K562 (cell line): Measurements from ENCODE around the gene PRDM16. TPM values are rescaled to one million over a fixed set of nuclear protein-coding genes. Genes with fewer than 3 reads are reported as not detected.

Experiments used
- ATAC-seq: fragments of 200-7000 bp; cut with Tn5 transposase; 3 replicates; pipeline ENCODE4 v1.9.1; 2020; ENCODE audit warnings: moderate library complexity
- BruUV-seq: library from RNA; stranded (reverse); fragments of 400-500 nt; replicated peaks from 2 replicates; lab custom pipeline; 2021; lab: Mats Ljungman, UMichigan
- CTCF ChIA-PET: fragments of 300-600 bp; formaldehyde crosslinking; extraction: SDS; loops from one replicate; lab custom pipeline; 2021; ENCODE audit warnings: low intra/inter-chr PET ratio; lab: Yijun Ruan, JAX
- POLR2A ChIA-PET: fragments of 300-600, 350-650 bp; sonication (Branson Sonifier 250); formaldehyde crosslinking; extraction: SDS; loops from one replicate; lab custom pipeline; 2021; ENCODE audit warnings: antibody characterized with exemption, inconsistent platforms; lab: Yijun Ruan, JAX
- DNase-seq, 4 experiments: peaks; one replicate each; pipeline versions ENCODE4 v3.0.0 to v3.0.0-alpha.2; 2011 to 2018; ENCODE audit warnings: low spot score in 3 of 4, mixed read lengths in 3 of 4; ENCODE audit errors: extremely low read depth in 1 of 4
- FAIRE-seq: peaks from 2 replicates; lab custom pipeline; 2011; peaks lifted over from hg19 to GRCh38; lab: Jason Lieb, UNC
- H2AFZ ChIP-seq: 2 replicates; pipeline ENCODE4 v1.6.0; 2011; ENCODE audit warnings: low read depth, low read length, control low read depth, inconsistent platforms
- H3K27ac ChIP-seq: fragments of 200-600 bp; 3 replicates; pipeline ENCODE4 v1.8.0; 2011; ENCODE audit warnings: low read depth, mild to moderate bottlenecking, control low read depth, inconsistent platforms, low read length, moderate library complexity, mixed read lengths; ENCODE audit errors: extremely low read depth
- H3K27me3 ChIP-seq, 2 experiments: fragments of 300-600 bp in 1 of 2; 2 replicates in 1 of 2; 3 replicates in 1 of 2; pipeline versions ENCODE4 v1.6.0 to v1.8.0; 2011; ENCODE audit warnings: inconsistent platforms in 2 of 2, low read length in 2 of 2, mild to moderate bottlenecking in 1 of 2, mixed read lengths in 1 of 2, moderate library complexity in 1 of 2; ENCODE audit not compliant: control insufficient read depth in 2 of 2, insufficient read depth in 2 of 2
- H3K36me3 ChIP-seq: fragments of 300-600 bp; 3 replicates; pipeline ENCODE4 v1.8.0; 2011; ENCODE audit warnings: mild to moderate bottlenecking, low read length, inconsistent platforms; ENCODE audit not compliant: control insufficient read depth, insufficient read depth
- H3K4me1 ChIP-seq, 2 experiments: fragments of 200-600 bp in 1 of 2; replicated peaks in 1 of 2; 2 replicates in 1 of 2; 3 replicates in 1 of 2; pipeline versions ENCODE4 v1.5.1 to v1.8.0; 2011; ENCODE audit warnings: inconsistent platforms in 2 of 2, low read length in 2 of 2, mild to moderate bottlenecking in 1 of 2, mixed read lengths in 1 of 2, moderate library complexity in 1 of 2; ENCODE audit not compliant: control insufficient read depth in 2 of 2, insufficient read depth in 2 of 2
- H3K4me2 ChIP-seq: 2 replicates; pipeline ENCODE4 v1.6.1; 2011; ENCODE audit warnings: low read length, control low read depth, inconsistent platforms, mixed read lengths; ENCODE audit not compliant: insufficient read depth
- H3K4me3 ChIP-seq: fragments of 200-600 bp; sonication (generic), shearing (Covaris generic); 2 replicates; pipeline ENCODE4 v1.5.1; 2016; ENCODE audit warnings: control low read depth, inconsistent platforms
- H3K79me2 ChIP-seq: fragments of 200-600 bp; 3 replicates; pipeline ENCODE4 v1.8.0; 2011; ENCODE audit warnings: low read length, inconsistent platforms; ENCODE audit not compliant: control insufficient read depth, insufficient read depth
- H3K9ac ChIP-seq, 2 experiments: 2 replicates each; pipeline versions ENCODE4 v1.6.0 to v1.6.1; 2011; ENCODE audit warnings: low read depth in 2 of 2, low read length in 2 of 2, control low read depth in 1 of 2, inconsistent platforms in 1 of 2, mild to moderate bottlenecking in 1 of 2, mixed read lengths in 1 of 2; ENCODE audit not compliant: insufficient read depth in 1 of 2
- H3K9me1 ChIP-seq: one replicate; pipeline ENCODE4 v1.6.0; 2011; ENCODE audit warnings: inconsistent platforms, mild to moderate bottlenecking, low read length, moderate library complexity; ENCODE audit not compliant: control insufficient read depth, insufficient read depth
- H3K9me3 ChIP-seq: replicated peaks from 2 replicates; pipeline ENCODE4 v1.5.1; 2011; ENCODE audit warnings: low read depth, low read length, inconsistent platforms; ENCODE audit not compliant: control insufficient read depth, insufficient read depth
- H4K20me1 ChIP-seq: replicated peaks from 2 replicates; pipeline ENCODE4 v1.6.1; 2011; ENCODE audit warnings: low read length, inconsistent platforms, mixed read lengths; ENCODE audit not compliant: control insufficient read depth, insufficient read depth
- KAT7 ChIP-seq: sonication (generic); formaldehyde crosslinking; IDR thresholded peaks from 2 replicates; pipeline ENCODE4 v1.8.0; 2022; ENCODE audit warnings: missing genetic modification reagents, mild to moderate bottlenecking, borderline replicate concordance
- MBD2 ChIP-seq: sonication (generic); IDR thresholded peaks from 2 replicates; pipeline ENCODE4 v1.6.1; 2016; ENCODE audit warnings: low read depth, borderline replicate concordance
- MCM5 ChIP-seq: fragments of 450-650 bp; IDR thresholded peaks from 2 replicates; pipeline ENCODE4 v1.6.1; 2016; ENCODE audit warnings: low read depth
- MNT ChIP-seq, 2 experiments: fragments of 450-650 bp; conservative IDR thresholded peaks; 2 replicates each; pipeline ENCODE4 v1.6.1; 2017; ENCODE audit warnings: mild to moderate bottlenecking in 2 of 2, moderate library complexity in 2 of 2
- SAFB2 ChIP-seq: fragments of 200-400 bp; formaldehyde crosslinking; IDR thresholded peaks from 2 replicates; pipeline ENCODE4 v1.6.1; 2018; ENCODE audit warnings: borderline replicate concordance, low read length, low read depth, moderate library complexity; ENCODE audit not compliant: severe bottlenecking
- SIN3B ChIP-seq: fragments of 450-650 bp; IDR thresholded peaks from 2 replicates; pipeline ENCODE4 v1.6.1; 2017; ENCODE audit warnings: low read depth, mild to moderate bottlenecking, moderate library complexity
- SMARCA5 ChIP-seq: fragments of 450-650 bp; IDR thresholded peaks from 2 replicates; pipeline ENCODE4 v1.6.1; 2016
- ZFP30 ChIP-seq: fragments of 250-450 bp; sonication (Bioruptor Pico); IDR thresholded peaks from 2 replicates; pipeline ENCODE4 v1.8.0; 2022; ENCODE audit warnings: moderate library complexity, mild to moderate bottlenecking, inconsistent platforms, borderline replicate concordance
- WGBS: fragments of 100-300 bp; shearing (Covaris generic); methylation state at CpG from one replicate; pipeline ENCODE4 v1.1.6; 2016; ENCODE audit warnings: low coverage, mixed read lengths; ENCODE audit not compliant: insufficient coverage; ENCODE audit errors: missing lambda C conversion rate; 5-methylcytosine and 5-hydroxymethylcytosine counted together
- in situ Hi-C: fragments of 300-500 bp; cut with MboI; formaldehyde crosslinking; loops from 4 replicates; pipeline ENCODE4 v1.15.0; 2018; ENCODE audit warnings: inconsistent platforms, mixed read lengths
- intact Hi-C: fragments of 100-400 bp; cut with micrococcal nuclease; formaldehyde crosslinking; loops from 2 replicates; pipeline ENCODE4 v1.14.2; 2022
- polyA plus RNA-seq, 8 experiments: library from polyadenylated mRNA; depleted of rRNA in 4 of 8; stranded (reverse) in 5 of 8; unstranded in 3 of 8; fragments of >200 nt; fragmentation: Nextera tagmentation in 2 of 8; fragmentation: Illumina TruSeq in 1 of 8; extraction: Ambion mirVana in 2 of 8; extraction: Trizol in 1 of 8; gene quantifications; 2 replicates each; pipeline versions ENCODE4 v1.2.1 to v1.2.3, GENCODE V29; 2011 to 2014; ENCODE audit warnings: inconsistent platforms in 1 of 8, missing spikeins in 1 of 8
- total RNA-seq, 7 experiments: library from RNA; depleted of rRNA in 6 of 7; stranded (reverse); fragments of >200 nt in 6 of 7; fragmentation: Illumina TruSeq in 2 of 7; extraction: Trizol in 2 of 7; gene quantifications; 2 replicates each; pipeline versions ENCODE4 v1.2.1 to v1.2.3, GENCODE V29; 2011 to 2021; ENCODE audit warnings: low replicate concordance in 1 of 7

PRDM16 gene
- total and polyA plus RNA-seq, 9 of the 15 experiments (the other 6 are each of a cell fraction or from before 2014, with no cell fraction given): 0.10 to 0.27 TPM; not detected in 7

DNA sequence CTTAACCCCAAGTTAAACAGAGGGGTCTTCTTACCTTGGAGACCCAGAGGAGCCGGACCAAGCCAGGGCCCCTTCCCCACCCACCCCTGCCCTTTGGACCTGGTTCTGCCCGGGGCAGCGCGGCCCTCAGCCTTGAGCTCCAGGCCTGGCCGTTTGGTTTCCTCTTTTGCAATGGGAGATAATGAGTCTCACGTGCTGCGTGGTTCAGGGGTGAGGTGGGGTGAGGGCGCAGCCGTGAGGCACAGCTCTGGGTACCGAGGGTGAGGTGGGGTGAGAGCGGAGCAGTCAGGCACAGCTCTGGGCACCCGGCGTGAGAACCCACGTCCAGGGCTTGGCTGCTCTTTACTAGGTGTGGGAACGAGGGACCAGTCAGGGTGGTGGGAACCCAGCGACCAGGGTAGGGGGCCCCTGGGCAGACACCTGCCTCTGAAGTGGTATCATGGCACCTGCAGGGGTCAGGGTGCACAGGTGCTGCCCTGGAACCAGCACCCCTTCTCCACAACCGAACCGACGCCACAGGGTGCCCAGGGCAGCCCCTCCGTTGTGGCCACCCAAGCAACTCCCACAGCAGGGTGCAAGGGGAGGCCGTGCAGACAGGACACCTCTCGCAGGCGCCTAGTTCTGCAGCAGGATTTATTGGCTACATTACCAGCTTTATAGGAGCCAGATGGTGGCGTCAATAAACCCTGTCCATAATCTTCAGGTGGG lies 182.2 kb downstream of the PRDM16 start:
- Histone ChIP-seq H3K27ac (no peak overlapping the region), H3K9me3 (no peaks in the 10 kb centered on the region), H3K36me3 (no peaks in the 10 kb centered on the region), H4K20me1 (no peaks in the 10 kb centered on the region), H3K4me3 (no peak overlapping the region), H3K4me2 (no peak overlapping the region), H3K27me3 (peaks cover 11 to 32% of the 10 kb centered on the region in 2 experiments; a peak in 3 of 5 replicates), H3K9ac (no peak overlapping the region), H3K9me1 (no peaks in the 10 kb centered on the region), H3K79me2 (no peaks in the 10 kb centered on the region), H3K4me1 (peaks cover 0 to 17% of the 10 kb centered on the region in 2 experiments; a peak in 1 of 5 replicates), H2AFZ (no peak overlapping the region)
- WGBS: 2% methylated on average over 21 of the region's 24 CpGs
- ChIA-PET CTCF (no interaction called here), POLR2A (interaction anchor here (0.6 kb wide), 1 partner anchor 455 kb away, joined by 4 read pairs; no protein-coding TSS in a partner anchor)
- TF ChIP-seq MNT (conservative IDR thresholded peaks at IDR 0.05) (no peak), SMARCA5 (no peak), SAFB2 (no peak), MCM5 (no peak), ZFP30 (CRISPR knock-in tag) (no peak), MBD2 (no peak), SIN3B (no peak), KAT7 (CRISPR knock-in tag) (no peak)
- in situ Hi-C loops: no loop called here
- no peak for ATAC-seq
- no peak for DNase-seq
- intact Hi-C loops: no loop called here
- BruUV-seq: no TSS peak
- no peak for FAIRE-seq
